Activated T-cell treated with anti-CD3 and anti-CD28 coated beads, Interleukin-2, amount 50 U/mL, for 72 hours (primary cell): ENCODE measurements around the gene EFNB1. TPM values are rescaled to one million over a fixed set of nuclear protein-coding genes. Genes with fewer than 3 reads are reported as not detected.

Experiments used
- ATAC-seq, 2 donors: fragments of 150-1000 bp; cut with Tn5 transposase; replicated peaks in 1 of 2; 2 replicates each; pipeline ENCODE4 v1.10.0; 2021; ENCODE audit warnings: moderate library complexity in 2 of 2, mild to moderate bottlenecking in 1 of 2
- DNase-seq, 2 donors: peaks; one replicate each; pipeline ENCODE4 v3.0.0; 2021 to 2022; ENCODE audit warnings: mixed read lengths in 1 of 2
- H3K27ac Mint-ChIP-seq: one replicate; pipeline ENCODE4 v1.8.0; 2022; ENCODE audit warnings: mild to moderate bottlenecking, moderate library complexity, mixed read lengths
- H3K27me3 Mint-ChIP-seq: one replicate; pipeline ENCODE4 v1.8.0; 2022; ENCODE audit warnings: low read depth, mixed read lengths
- H3K36me3 Mint-ChIP-seq, 2 donors: one replicate each; pipeline ENCODE4 v1.8.0; 2022; ENCODE audit warnings: mixed read lengths in 2 of 2, mild to moderate bottlenecking in 1 of 2; ENCODE audit not compliant: insufficient read depth in 2 of 2
- H3K4me1 Mint-ChIP-seq: one replicate; pipeline ENCODE4 v1.8.0; 2022; ENCODE audit warnings: low read depth, mixed read lengths
- H3K4me3 Mint-ChIP-seq, 2 donors: one replicate each; pipeline ENCODE4 v1.8.0; 2022; ENCODE audit warnings: mild to moderate bottlenecking in 2 of 2, mixed read lengths in 2 of 2, moderate library complexity in 2 of 2
- H3K9me3 Mint-ChIP-seq, 2 donors: one replicate each; pipeline ENCODE4 v1.8.0; 2022; ENCODE audit warnings: mixed read lengths in 2 of 2
- total RNA-seq, 2 donors: library from RNA; stranded (reverse); gene quantifications; one replicate each; pipeline ENCODE4 v1.2.3, GENCODE V29; 2022

Gene EFNB1
- total RNA-seq, 2 donors from 2014 or later: 5.1 to 5.7 TPM

DNA sequence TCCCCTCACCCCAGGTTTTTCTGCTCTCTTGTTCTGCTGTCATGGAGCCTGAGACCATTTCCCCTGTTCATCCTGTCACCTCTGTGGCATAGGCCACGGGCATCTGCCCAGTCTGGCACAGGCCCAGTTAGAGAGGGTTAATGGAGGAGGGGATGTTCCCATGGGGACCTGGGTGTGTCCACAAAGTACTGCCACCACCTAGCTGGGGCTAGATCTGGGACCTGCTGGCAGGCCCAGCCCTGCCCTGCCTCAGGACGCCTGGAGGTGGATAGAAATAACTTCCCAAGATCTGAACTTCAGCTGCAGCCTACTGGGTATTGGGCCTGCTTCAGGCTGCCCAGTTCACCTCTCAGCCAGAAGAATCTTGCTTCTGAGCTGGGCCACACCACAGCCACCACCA is 13.5 kb downstream of the EFNB1 start:
- Mint-ChIP-seq H3K4me3 (no peak overlapping the region), H3K27ac (no peak overlapping the region), H3K9me3 (no peaks in the 10 kb centered on the region), H3K4me1 (no peaks in the 10 kb centered on the region), H3K27me3 (no peaks in the 10 kb centered on the region), H3K36me3 (no peaks in the 10 kb centered on the region)
- no peak for DNase-seq
- no peak for ATAC-seq

DNA sequence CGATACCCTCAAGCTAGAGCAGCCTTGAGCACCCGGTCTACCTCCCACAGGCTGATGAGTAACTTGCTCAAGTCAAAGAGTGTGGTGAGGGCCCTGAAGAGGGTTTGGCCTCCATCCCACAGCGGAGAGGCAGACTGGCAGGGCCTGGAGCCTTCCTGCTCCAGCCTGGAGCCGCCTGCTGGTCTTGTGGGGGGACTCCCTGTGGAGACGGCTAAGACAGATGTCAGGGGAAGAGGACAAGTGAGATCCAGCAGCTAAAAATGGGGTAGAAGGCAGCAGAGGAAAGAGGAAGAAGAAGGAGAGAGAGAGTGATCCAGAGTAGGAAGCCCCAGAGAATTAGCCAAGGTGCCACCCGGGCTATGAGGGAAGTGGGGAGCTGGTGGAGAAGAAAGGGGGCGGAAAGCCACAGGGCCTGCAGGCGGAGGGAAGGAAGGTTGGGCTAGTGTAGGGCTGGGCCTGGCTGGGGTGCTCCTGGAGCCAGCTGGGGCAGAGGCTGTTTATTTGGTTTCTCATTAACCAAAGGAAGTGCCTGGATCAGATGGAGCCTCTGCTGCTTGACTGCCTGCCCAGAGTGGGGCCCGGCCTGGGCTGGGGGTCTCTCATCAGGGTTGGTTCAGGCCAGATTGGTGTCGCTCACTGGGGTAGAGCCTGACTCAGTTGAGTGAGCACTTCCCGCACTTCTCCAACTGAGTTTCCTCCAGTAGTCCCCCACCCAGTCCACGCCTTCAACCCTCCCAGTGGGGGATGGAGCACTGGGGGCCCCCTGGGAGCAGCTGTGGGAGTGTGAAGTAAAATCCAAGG is 14.2 kb downstream of the EFNB1 start:
- Mint-ChIP-seq H3K27me3 (no peaks in the 10 kb centered on the region), H3K27ac (no peak overlapping the region), H3K4me1 (no peaks in the 10 kb centered on the region), H3K4me3 (no peak overlapping the region), H3K36me3 (no peaks in the 10 kb centered on the region), H3K9me3 (no peaks in the 10 kb centered on the region)
- DNase-seq (no peak), ATAC-seq (no peak)

DNA sequence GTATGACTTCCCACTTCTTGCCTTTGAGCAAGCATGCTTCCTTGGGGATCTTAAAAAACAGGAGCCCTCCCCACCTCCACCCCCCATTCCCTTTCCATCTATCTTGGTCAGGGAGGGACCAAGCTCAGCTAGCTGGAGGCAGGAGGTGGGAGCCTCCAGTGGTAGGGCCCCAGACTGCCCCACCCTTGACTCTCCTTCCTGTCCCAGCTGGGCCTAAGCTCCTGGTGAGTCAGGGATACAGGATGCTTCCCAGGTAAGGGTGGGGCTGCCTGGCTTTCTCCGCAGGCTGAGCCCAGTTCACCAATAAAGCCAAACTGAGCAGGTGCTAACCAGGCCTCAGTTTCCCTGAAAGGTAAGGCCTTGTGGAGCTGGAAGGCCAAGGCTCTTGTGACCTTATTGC is 15.2 kb downstream of the EFNB1 start:
- ATAC-seq (no peak), DNase-seq (no peak)
- Mint-ChIP-seq H3K27me3 (no peaks in the 10 kb centered on the region), H3K27ac (no peak overlapping the region), H3K4me1 (no peaks in the 10 kb centered on the region), H3K4me3 (no peak overlapping the region), H3K9me3 (no peaks in the 10 kb centered on the region), H3K36me3 (no peaks in the 10 kb centered on the region)

DNA sequence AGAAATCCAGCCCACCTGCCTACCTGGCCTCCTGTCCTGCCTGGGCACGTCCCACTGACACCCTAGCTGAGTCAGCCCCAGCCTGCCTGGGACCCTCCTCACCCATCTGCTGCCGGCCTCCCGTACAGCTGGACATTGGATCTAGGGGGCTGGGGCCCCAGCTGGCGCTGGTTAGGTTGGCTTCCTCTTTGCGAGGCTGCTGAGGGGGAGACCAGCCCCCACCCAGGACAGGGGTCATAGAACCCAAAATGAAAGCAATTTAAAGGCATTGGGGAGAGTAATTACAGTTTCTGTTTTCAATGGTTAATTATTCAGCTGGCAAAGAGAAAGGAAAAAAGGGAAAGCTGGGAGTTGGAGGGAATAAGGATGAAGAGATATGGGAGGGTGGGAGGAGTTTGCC is 15.8 kb downstream of the EFNB1 start:
- H3K36me3 Mint-ChIP-seq: no peaks in the 10 kb centered on the region
- DNase-seq (no peak), ATAC-seq (no peak)
- no peak overlapping the region for H3K4me3 Mint-ChIP-seq
- H3K27ac Mint-ChIP-seq: no peak overlapping the region
- H3K9me3 Mint-ChIP-seq: no peaks in the 10 kb centered on the region
- no peaks in the 10 kb centered on the region for H3K4me1 Mint-ChIP-seq
- H3K27me3 Mint-ChIP-seq: no peaks in the 10 kb centered on the region

DNA sequence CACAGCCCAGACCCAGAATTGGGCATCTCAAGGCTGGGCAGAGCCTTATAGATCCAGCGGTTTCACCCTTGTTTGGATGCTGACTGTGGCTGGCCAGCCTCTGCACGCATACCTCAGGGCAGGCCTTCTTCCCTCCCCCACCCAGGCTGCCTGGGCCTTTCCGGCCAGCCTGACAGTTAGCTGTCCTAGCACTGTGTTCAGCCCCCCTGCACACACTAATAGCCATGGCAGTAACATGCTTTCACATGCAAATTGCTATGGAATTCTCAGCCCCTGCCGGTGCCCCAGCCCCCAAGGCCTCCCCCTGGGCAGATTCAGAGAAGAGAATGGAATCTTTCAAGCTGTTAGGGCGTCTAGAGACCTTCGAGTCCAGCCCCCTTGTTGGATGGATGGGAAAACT is 17.7 kb downstream of the EFNB1 start:
- Mint-ChIP-seq H3K4me3 (no peak overlapping the region), H3K36me3 (no peaks in the 10 kb centered on the region), H3K27ac (no peak overlapping the region), H3K4me1 (no peaks in the 10 kb centered on the region), H3K27me3 (no peaks in the 10 kb centered on the region), H3K9me3 (no peaks in the 10 kb centered on the region)
- DNase-seq (no peak), ATAC-seq (no peak)

DNA sequence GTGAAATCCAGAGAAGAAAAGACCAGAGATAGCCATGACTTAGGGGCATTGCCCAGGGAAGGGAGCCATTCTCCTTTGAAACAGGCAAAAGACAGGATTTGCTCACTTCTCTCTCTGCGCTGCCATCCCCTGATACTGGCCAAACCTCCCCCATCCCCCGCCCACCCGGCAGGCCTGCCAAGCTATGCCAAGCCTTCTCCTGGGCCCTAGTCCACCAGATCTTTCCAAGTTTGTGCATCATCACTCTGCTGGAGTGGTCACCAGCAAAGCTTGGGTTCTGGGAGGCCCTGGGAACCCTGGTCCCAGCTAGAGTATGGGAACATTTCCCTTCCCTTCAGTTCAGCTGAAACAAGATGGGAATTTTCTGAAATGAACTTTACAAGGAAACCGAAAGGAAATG is 18.4 kb downstream of the EFNB1 start:
- no peak for DNase-seq
- ATAC-seq: no peak
- Mint-ChIP-seq H3K27me3 (no peaks in the 10 kb centered on the region), H3K4me3 (no peak overlapping the region), H3K4me1 (no peaks in the 10 kb centered on the region), H3K9me3 (no peaks in the 10 kb centered on the region), H3K27ac (no peak overlapping the region), H3K36me3 (no peaks in the 10 kb centered on the region)

DNA sequence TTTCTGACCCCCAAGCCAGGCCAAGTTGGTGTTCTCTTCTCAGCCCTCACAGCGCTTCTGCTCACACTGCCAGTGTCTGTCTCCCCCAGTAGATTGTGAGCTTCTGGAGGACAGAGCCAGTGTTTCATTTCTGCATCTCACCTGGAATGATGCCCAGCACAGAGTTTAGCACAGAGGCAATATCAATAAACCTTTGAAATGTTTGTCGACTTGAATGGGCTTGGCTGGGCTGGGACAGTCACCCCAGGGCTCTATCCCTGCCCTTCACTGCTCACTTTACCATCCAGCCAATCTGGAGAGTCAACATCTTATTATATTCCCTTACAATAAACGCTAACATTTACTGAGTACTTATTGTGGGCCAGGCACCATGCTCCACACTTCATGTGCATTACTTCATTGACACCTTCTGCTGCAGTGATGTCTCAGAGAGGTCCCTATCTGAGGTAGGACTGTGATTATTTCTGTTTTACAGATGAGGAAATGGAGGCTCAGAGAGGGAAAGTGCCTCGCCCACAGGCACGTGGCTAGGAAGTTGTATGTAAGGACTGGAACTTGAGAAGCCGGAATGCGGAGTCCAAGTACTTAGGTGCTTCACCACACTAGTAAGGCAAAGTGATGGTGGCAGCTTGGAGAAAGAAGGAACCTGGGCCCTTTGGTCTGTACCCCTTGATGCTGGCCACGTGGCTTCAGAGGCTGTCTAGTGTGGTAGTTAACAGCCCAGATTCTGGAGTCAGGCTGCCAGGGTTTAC is 19.5 kb downstream of the EFNB1 start:
- no peak overlapping the region for H3K4me3 Mint-ChIP-seq
- no peak overlapping the region for H3K27ac Mint-ChIP-seq
- no peaks in the 10 kb centered on the region for H3K9me3 Mint-ChIP-seq
- no peaks in the 10 kb centered on the region for H3K4me1 Mint-ChIP-seq
- no peak for ATAC-seq
- H3K27me3 Mint-ChIP-seq: peaks cover 2% of the 10 kb centered on the region
- no peak for DNase-seq
- H3K36me3 Mint-ChIP-seq: no peaks in the 10 kb centered on the region

DNA sequence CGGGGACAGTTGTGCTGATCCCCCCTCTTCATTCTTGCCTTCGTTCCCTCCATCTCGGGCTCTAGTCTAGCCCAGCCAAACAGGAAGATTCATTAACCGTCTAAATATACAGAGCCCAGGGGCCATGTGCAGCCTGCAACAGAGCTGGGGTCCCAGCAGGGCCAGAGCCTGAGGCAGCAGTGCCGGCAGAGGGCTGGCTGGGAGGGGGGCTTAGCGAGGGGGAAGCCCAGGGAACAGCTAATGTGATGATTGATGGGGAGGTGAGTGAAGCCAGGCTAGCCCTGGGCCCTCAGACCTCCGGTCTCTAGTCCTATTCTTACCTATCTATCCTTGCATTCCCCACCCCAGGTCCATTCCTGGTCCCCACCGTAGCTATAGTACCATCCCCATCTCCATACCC is 22.3 kb downstream of the EFNB1 start:
- H3K4me1 Mint-ChIP-seq: no peaks in the 10 kb centered on the region
- ATAC-seq: no peak

DNA sequence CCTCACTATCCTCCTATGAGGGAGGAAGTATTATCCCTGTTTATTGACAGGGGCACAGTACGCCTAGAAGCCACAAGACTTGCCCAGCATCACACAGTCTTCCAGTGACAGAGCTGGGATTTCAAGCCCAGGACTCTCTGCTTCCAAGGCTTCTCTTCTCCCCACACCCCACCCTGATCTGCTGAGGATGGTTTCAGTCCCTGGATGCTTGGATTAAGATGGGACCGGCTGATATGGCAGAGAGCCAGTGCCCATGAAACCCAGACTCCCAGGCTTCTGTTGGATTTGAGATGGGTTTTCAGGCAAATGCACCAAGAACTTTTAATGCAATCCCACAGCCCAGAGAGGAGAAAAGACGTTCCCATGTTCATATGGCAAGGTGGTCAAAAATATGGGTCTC is 23.2 kb downstream of the EFNB1 start:
- ATAC-seq (no peak), DNase-seq (no peak)
- Mint-ChIP-seq H3K27ac (no peak overlapping the region), H3K27me3 (peaks cover 5% of the 10 kb centered on the region), H3K36me3 (no peaks in the 10 kb centered on the region), H3K4me3 (no peak overlapping the region), H3K4me1 (no peaks in the 10 kb centered on the region), H3K9me3 (no peaks in the 10 kb centered on the region)

More for the DNA sequence above, 22.3 kb downstream of the EFNB1 start:
- Mint-ChIP-seq H3K36me3 (no peaks in the 10 kb centered on the region), H3K9me3 (no peaks in the 10 kb centered on the region), H3K27me3 (peaks cover 5% of the 10 kb centered on the region), H3K4me3 (no peak overlapping the region), H3K27ac (no peak overlapping the region)
- no peak for DNase-seq

DNA sequence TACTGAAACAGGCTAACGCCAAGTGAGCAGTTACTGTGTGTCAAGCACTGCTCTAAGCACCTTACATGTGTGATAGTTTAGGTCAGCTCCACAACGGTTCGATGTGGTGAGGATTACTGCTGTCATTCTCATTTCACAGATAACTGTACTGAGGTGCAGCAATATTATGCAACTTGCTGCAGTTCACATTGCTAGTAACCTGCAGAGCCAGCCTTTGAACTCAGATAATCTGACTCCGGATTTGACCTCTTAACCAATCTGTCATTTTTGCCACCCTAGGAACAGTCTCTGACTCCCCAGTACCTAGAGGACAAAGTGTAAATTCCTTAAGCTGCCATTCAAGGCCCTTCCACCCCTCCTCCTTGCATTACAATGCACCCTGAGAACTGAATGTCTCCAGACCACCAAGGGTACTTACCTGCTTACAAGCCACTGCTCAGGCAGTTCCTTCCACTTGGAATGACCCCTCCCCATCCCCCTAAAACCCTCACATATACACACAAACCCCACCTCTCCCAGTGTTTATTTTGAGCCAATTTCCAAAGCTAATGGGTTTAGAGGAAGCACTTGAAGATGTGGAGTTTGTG is 24.9 kb downstream of the EFNB1 start:
- no peaks in the 10 kb centered on the region for H3K4me1 Mint-ChIP-seq
- ATAC-seq (no peak), DNase-seq (no peak)
- no peak overlapping the region for H3K27ac Mint-ChIP-seq
- H3K27me3 Mint-ChIP-seq: peaks cover 10% of the 10 kb centered on the region
- H3K36me3 Mint-ChIP-seq: peaks cover 2 to 3% of the 10 kb centered on the region in 2 donors
- peaks cover 0 to 1% of the 10 kb centered on the region in 2 donors for H3K9me3 Mint-ChIP-seq
- H3K4me3 Mint-ChIP-seq: no peak overlapping the region

DNA sequence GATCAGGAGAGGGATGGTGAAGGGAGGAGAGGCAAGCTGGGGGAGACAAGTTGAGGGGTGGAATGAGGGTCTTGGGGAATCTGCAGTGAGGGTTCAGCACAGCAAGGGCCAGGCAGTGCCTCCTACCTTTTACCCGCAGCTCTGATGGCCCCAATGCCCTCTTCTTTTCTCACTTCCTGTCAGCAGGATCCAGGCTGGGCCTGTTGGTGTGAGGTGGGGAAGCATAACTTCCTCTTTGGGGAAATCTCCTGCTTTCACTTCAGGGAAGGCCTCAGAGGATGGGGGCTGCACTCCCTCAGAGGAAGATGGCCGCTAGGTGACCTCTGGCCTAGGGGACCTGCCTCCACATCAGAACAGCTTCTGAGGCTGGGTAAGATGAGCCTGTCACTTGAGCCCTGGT is 36.5 kb downstream of the EFNB1 start:
- no peaks in the 10 kb centered on the region for H3K9me3 Mint-ChIP-seq
- DNase-seq: no peak
- H3K4me1 Mint-ChIP-seq: peaks cover 10% of the 10 kb centered on the region
- ATAC-seq: no peak
- H3K36me3 Mint-ChIP-seq: no peaks in the 10 kb centered on the region
- H3K27ac Mint-ChIP-seq: no peak overlapping the region
- H3K27me3 Mint-ChIP-seq: peaks cover 10% of the 10 kb centered on the region
- no peak overlapping the region for H3K4me3 Mint-ChIP-seq

DNA sequence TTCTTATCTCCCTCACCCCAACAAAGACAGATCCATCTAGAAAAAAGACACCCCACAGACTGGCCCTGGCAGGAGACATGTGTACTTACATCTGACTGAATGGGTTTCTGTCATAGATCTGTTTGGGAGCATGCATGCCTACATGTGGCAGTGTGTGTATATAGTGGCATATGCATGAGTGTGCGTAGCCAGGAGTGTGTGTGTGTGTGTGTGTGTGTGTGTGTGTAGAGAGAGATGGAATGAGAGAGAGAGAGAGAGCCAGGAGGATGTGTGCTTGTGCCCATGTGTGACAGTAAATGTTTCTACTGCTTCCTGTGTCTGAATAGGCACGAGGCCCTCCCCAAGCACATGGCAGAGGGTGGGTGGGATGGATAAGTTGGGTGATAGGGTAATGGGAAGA is 37.1 kb downstream of the EFNB1 start:
- DNase-seq: no peak
- H3K9me3 Mint-ChIP-seq: no peaks in the 10 kb centered on the region
- no peak overlapping the region for H3K27ac Mint-ChIP-seq
- H3K4me3 Mint-ChIP-seq: no peak overlapping the region
- peaks cover 16% of the 10 kb centered on the region for H3K27me3 Mint-ChIP-seq
- H3K36me3 Mint-ChIP-seq: no peaks in the 10 kb centered on the region
- peaks cover 10% of the 10 kb centered on the region for H3K4me1 Mint-ChIP-seq
- no peak for ATAC-seq

DNA sequence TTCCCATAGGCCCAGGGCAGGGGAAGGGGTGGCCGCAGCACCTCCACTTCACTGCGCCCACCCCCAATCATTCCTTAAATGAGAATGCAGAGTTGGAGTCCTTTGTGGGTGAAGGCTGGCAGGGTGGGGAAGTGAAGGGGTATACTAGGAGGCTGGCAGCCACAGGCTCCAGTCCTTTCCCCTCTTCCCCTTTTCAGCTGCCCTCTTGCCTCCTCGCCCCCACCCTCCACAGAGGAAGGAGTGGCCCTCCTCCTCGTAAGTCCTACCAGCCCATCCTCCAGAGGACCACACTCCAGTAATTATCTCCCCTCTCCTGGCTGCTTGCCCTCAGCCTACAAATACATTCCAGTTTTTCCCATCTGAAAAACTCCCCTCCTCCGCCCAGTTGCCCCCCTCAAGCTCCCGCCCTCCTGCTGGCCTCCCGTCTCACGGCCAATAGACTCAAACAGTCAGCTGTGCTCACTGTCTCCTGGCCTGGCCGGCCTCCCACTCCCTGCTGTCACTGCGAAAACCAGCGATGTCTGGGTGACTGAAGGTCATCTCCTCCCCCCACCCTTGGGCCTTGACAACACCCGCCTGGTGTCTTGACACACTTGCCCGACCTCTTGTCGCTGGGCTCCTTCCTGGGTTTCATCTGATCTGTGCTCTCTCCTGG is 38.8 kb downstream of the EFNB1 start:
- Mint-ChIP-seq H3K36me3 (no peaks in the 10 kb centered on the region), H3K9me3 (no peaks in the 10 kb centered on the region), H3K27me3 (peaks cover 20% of the 10 kb centered on the region), H3K27ac (no peak overlapping the region), H3K4me3 (no peak overlapping the region), H3K4me1 (peaks cover 10% of the 10 kb centered on the region)
- DNase-seq: no peak
- ATAC-seq: no peak
